Astrocyte (in vitro differentiated cells and primary cell): Measurements from ENCODE around the gene PLAGL2. TPM values are rescaled to one million over a fixed set of nuclear protein-coding genes. Genes with fewer than 3 reads are reported as not detected.

Experiments used
- DNase-seq: peaks from one replicate; pipeline ENCODE4 v3.0.0-alpha.2; 2010; ENCODE audit warnings: low read depth
- FAIRE-seq: peaks from 2 replicates; lab custom pipeline; 2011; peaks lifted over from hg19 to GRCh38; lab: Jason Lieb, UNC
- H2AFZ ChIP-seq: 2 replicates; pipeline ENCODE4 v1.6.0; 2012; ENCODE audit warnings: low read depth, low read length, inconsistent platforms
- H3K27ac ChIP-seq: 2 replicates; pipeline ENCODE4 v1.5.1; 2011; ENCODE audit warnings: low read depth, low read length, inconsistent platforms
- H3K27me3 ChIP-seq: 2 replicates; pipeline ENCODE4 v1.6.0; 2011; ENCODE audit warnings: low read length, inconsistent platforms; ENCODE audit not compliant: insufficient read depth
- H3K36me3 ChIP-seq: 2 replicates; pipeline ENCODE4 v1.5.1; 2011; ENCODE audit warnings: low read length, inconsistent platforms; ENCODE audit not compliant: insufficient read depth
- H3K4me1 ChIP-seq: 2 replicates; pipeline ENCODE4 v1.5.1; 2011; ENCODE audit warnings: low read length, inconsistent platforms; ENCODE audit not compliant: insufficient read depth
- H3K4me2 ChIP-seq: 2 replicates; pipeline ENCODE4 v1.6.0; 2012; ENCODE audit warnings: low read length, inconsistent platforms
- H3K4me3 ChIP-seq: 2 replicates; pipeline ENCODE4 v1.5.1; 2011; ENCODE audit warnings: low read depth, mild to moderate bottlenecking, low read length, inconsistent platforms; ENCODE audit not compliant: insufficient read depth
- H3K79me2 ChIP-seq: 2 replicates; pipeline ENCODE4 v1.6.0; 2012; ENCODE audit warnings: mild to moderate bottlenecking, low read length, inconsistent platforms; ENCODE audit not compliant: insufficient read depth
- H3K9ac ChIP-seq: 2 replicates; pipeline ENCODE4 v1.6.0; 2012; ENCODE audit warnings: mild to moderate bottlenecking, low read length, inconsistent platforms
- H3K9me3 ChIP-seq: 2 replicates; pipeline ENCODE4 v1.5.1; 2012; ENCODE audit warnings: low read depth, mild to moderate bottlenecking, low read length, inconsistent platforms; ENCODE audit not compliant: insufficient read depth
- H4K20me1 ChIP-seq: 2 replicates; pipeline ENCODE4 v1.6.0; 2012; ENCODE audit warnings: low read length, inconsistent platforms; ENCODE audit not compliant: insufficient read depth
- H3K27ac Mint-ChIP-seq: one replicate; pipeline ENCODE4 v1.8.0; 2021; ENCODE audit warnings: mild to moderate bottlenecking, mixed read lengths; ENCODE audit not compliant: unreplicated experiment
- H3K27me3 Mint-ChIP-seq: one replicate; pipeline ENCODE4 v1.8.0; 2021; ENCODE audit warnings: low read depth, mixed read lengths; ENCODE audit not compliant: unreplicated experiment
- H3K36me3 Mint-ChIP-seq: one replicate; pipeline ENCODE4 v1.8.0; 2021; ENCODE audit warnings: low read depth, mixed read lengths; ENCODE audit not compliant: unreplicated experiment
- H3K4me1 Mint-ChIP-seq: one replicate; pipeline ENCODE4 v1.8.0; 2021; ENCODE audit warnings: low read depth, mixed read lengths; ENCODE audit not compliant: unreplicated experiment
- H3K4me3 Mint-ChIP-seq: one replicate; pipeline ENCODE4 v1.8.0; 2021; ENCODE audit warnings: mild to moderate bottlenecking, moderate library complexity, mixed read lengths; ENCODE audit not compliant: unreplicated experiment
- H3K9me3 Mint-ChIP-seq: one replicate; pipeline ENCODE4 v1.8.0; 2021; ENCODE audit warnings: mild to moderate bottlenecking, mixed read lengths; ENCODE audit not compliant: unreplicated experiment
- EZH2 ChIP-seq: IDR thresholded peaks from 2 replicates; pipeline ENCODE4 v1.6.1; 2012; ENCODE audit warnings: mild to moderate bottlenecking, low read length, inconsistent platforms; ENCODE audit not compliant: insufficient read depth
- total RNA-seq: library from RNA; stranded (reverse); gene quantifications from 2 replicates; pipeline ENCODE4 v1.2.1, GENCODE V29; 2021
- TF ChIP-seq, protein P1 (sequence below): IDR thresholded peaks from 2 replicates; pipeline ENCODE4 v1.5.1; 2011; ENCODE audit warnings: low read depth, mild to moderate bottlenecking, inconsistent platforms, low read length, moderate library complexity; ENCODE audit not compliant: insufficient read depth

PLAGL2 gene
- total RNA-seq, 1 donor from 2014 or later: 15.3 TPM

- Mint-ChIP-seq H3K4me3 (no peak overlapping the region), H3K27me3 (peaks cover 4% of the 10 kb centered on the region), H3K36me3 (no peaks in the 10 kb centered on the region), H3K9me3 (no peaks in the 10 kb centered on the region), H3K4me1 (no peaks in the 10 kb centered on the region), H3K27ac (no peak overlapping the region)
- Histone ChIP-seq H3K4me2 (no peak overlapping the region), H3K4me1 (no peaks in the 10 kb centered on the region), H3K9me3 (no peaks in the 10 kb centered on the region), H4K20me1 (no peaks in the 10 kb centered on the region), H3K9ac (no peak overlapping the region), H2AFZ (no peak overlapping the region), H3K27ac (no peak overlapping the region), H3K79me2 (no peaks in the 10 kb centered on the region), H3K36me3 (no peaks in the 10 kb centered on the region), H3K27me3 (no peaks in the 10 kb centered on the region), H3K4me3 (no peak overlapping the region)
- DNase-seq (no peak), FAIRE-seq (no peak)
- no peak for TF ChIP-seq EZH2
- TF ChIP-seq, protein P1, sequence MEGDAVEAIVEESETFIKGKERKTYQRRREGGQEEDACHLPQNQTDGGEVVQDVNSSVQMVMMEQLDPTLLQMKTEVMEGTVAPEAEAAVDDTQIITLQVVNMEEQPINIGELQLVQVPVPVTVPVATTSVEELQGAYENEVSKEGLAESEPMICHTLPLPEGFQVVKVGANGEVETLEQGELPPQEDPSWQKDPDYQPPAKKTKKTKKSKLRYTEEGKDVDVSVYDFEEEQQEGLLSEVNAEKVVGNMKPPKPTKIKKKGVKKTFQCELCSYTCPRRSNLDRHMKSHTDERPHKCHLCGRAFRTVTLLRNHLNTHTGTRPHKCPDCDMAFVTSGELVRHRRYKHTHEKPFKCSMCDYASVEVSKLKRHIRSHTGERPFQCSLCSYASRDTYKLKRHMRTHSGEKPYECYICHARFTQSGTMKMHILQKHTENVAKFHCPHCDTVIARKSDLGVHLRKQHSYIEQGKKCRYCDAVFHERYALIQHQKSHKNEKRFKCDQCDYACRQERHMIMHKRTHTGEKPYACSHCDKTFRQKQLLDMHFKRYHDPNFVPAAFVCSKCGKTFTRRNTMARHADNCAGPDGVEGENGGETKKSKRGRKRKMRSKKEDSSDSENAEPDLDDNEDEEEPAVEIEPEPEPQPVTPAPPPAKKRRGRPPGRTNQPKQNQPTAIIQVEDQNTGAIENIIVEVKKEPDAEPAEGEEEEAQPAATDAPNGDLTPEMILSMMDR: no peak
Measured at GRCh38 chr20:32244959-32245358, 37.4 kb upstream of the PLAGL2 start.

- no peaks in the 10 kb centered on the region for H3K79me2 ChIP-seq
- H3K36me3 ChIP-seq: no peaks in the 10 kb centered on the region
- no peak overlapping the region for H3K4me2 ChIP-seq
- FAIRE-seq (no peak), DNase-seq (no peak)
- no peaks in the 10 kb centered on the region for H3K27me3 ChIP-seq
- no peak overlapping the region for H3K4me3 ChIP-seq
- H3K4me1 ChIP-seq: no peaks in the 10 kb centered on the region
- no peak overlapping the region for H3K9ac ChIP-seq
- no peak overlapping the region for H2AFZ ChIP-seq
- H3K9me3 ChIP-seq: no peaks in the 10 kb centered on the region
- no peak overlapping the region for H3K27ac ChIP-seq
- Mint-ChIP-seq H3K9me3 (no peaks in the 10 kb centered on the region), H3K27ac (no peak overlapping the region), H3K4me3 (no peak overlapping the region), H3K4me1 (no peaks in the 10 kb centered on the region), H3K36me3 (no peaks in the 10 kb centered on the region), H3K27me3 (peaks cover 6% of the 10 kb centered on the region)
- TF ChIP-seq EZH2: no peak
- TF ChIP-seq, protein P1: no peak
- no peaks in the 10 kb centered on the region for H4K20me1 ChIP-seq
Measured at GRCh38 chr20:32244150-32244823, 36.7 kb upstream of the PLAGL2 start.

DNA sequence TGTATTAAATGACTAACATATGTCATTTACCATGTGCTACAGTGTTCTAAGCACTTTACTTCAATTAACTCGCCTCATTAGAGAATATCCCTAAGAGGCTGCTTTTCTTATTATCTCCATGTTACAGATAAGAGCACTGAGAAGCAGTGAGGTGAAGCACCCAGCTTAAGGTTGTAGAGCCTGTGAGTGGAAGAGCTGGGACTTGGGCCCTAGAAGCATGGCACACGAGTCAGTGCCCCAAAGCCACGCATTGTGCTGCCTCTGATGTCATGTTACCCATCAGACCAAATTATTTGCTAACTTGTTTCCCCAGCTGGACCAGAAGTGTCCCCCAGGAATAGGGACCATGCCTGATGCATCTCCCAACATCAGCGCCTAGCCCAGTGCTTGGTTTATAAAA, 34.3 kb upstream of the PLAGL2 start:
- TF ChIP-seq, protein P1: no peak
- DNase-seq (no peak), FAIRE-seq (no peak)
- H4K20me1 ChIP-seq: no peaks in the 10 kb centered on the region
- H3K4me3 Mint-ChIP-seq: no peak overlapping the region
- H3K36me3 Mint-ChIP-seq: peaks cover 1% of the 10 kb centered on the region
- H3K4me2 ChIP-seq: no peak overlapping the region
- H3K9me3 ChIP-seq: no peaks in the 10 kb centered on the region
- no peaks in the 10 kb centered on the region for H3K27me3 ChIP-seq
- no peak overlapping the region for H2AFZ ChIP-seq
- no peak overlapping the region for H3K27ac ChIP-seq
- H3K79me2 ChIP-seq: no peaks in the 10 kb centered on the region
- H3K9ac ChIP-seq: no peak overlapping the region
- no peaks in the 10 kb centered on the region for H3K4me1 ChIP-seq
- H3K27me3 Mint-ChIP-seq: peaks cover 6% of the 10 kb centered on the region
- no peaks in the 10 kb centered on the region for H3K9me3 Mint-ChIP-seq
- no peaks in the 10 kb centered on the region for H3K4me1 Mint-ChIP-seq
- H3K4me3 ChIP-seq: no peak overlapping the region
- H3K27ac Mint-ChIP-seq: no peak overlapping the region
- no peaks in the 10 kb centered on the region for H3K36me3 ChIP-seq
